Gastroesophageal sphincter (tissue), 3 donors: ENCODE measurements around the gene LDLRAD2.
A peak's percentile ranks its signal among the peaks of the same experiment; 100 is the strongest.

Experiments used
- POLR2A ChIP-seq, 2 donors: fragments of 450-650 bp; IDR thresholded peaks; one replicate each; pipeline ENCODE4 v1.6.1; 2017; ENCODE audit warnings: antibody characterized with exemption in 2 of 2, mild to moderate bottlenecking in 2 of 2, moderate library complexity in 1 of 2
- POLR2AphosphoS5 ChIP-seq: sonication (generic); formaldehyde crosslinking; IDR thresholded peaks from one replicate; pipeline ENCODE4 v1.6.1; 2017; ENCODE audit warnings: antibody characterized with exemption
- TF ChIP-seq, protein P1 (sequence below), 4 experiments: fragments of 200-600 bp in 2 of 4; fragments of 450-650 bp in 2 of 4; sonication (generic) in 1 of 4; IDR thresholded peaks; one replicate each; pipeline ENCODE4 v1.5.1; 2017 to 2019; ENCODE audit warnings: antibody characterized with exemption in 4 of 4, mild to moderate bottlenecking in 2 of 4, moderate library complexity in 2 of 4

DNA sequence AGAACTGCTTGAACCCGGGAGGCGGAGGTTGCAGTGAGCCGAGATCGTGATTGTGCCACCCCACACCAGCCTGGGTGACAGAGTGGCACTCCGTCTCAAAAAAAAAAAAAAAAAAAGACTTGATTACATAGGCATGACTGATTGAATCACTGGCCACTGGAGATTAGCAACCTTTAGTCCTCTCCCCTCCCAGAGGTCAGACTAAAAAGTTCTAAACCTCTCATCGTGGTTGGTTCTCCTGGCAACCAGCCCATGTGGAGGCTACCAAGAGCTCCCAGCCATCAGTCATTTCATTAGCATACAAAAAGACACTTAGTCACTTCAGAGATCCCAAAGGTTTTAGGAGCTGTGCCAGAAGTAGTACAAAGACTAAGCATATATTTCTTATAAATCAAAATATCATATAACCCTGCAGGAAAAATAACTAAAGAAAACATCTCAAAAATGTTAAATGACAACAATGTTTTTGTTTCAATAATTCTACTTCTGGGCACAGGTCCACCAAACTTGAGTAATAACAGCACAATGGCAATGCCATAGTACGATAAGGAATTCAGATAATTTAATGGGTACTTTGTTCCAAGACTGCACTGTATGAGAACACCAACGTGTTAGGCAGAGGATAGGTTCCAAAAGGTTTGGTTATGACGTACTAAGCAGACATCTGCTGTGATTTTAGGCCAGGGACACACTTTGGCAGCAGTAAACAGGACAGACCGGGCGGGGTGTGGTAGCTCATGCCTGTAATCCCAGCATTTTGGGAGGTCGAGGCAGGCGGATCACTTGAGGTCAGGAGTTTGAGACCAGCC lies 47.2 kb upstream of the LDLRAD2 start:
- TF ChIP-seq, protein P1, sequence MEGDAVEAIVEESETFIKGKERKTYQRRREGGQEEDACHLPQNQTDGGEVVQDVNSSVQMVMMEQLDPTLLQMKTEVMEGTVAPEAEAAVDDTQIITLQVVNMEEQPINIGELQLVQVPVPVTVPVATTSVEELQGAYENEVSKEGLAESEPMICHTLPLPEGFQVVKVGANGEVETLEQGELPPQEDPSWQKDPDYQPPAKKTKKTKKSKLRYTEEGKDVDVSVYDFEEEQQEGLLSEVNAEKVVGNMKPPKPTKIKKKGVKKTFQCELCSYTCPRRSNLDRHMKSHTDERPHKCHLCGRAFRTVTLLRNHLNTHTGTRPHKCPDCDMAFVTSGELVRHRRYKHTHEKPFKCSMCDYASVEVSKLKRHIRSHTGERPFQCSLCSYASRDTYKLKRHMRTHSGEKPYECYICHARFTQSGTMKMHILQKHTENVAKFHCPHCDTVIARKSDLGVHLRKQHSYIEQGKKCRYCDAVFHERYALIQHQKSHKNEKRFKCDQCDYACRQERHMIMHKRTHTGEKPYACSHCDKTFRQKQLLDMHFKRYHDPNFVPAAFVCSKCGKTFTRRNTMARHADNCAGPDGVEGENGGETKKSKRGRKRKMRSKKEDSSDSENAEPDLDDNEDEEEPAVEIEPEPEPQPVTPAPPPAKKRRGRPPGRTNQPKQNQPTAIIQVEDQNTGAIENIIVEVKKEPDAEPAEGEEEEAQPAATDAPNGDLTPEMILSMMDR (IDR thresholded peaks at IDR 0.05): no peak
- TF ChIP-seq POLR2AphosphoS5: peak; percentile 71
- no peak for TF ChIP-seq POLR2A (IDR thresholded peaks at IDR 0.05)
